Lung (tissue), 12 donors: ENCODE results near the gene ZNF441. TPM values are rescaled to one million over a fixed set of nuclear protein-coding genes. Genes with fewer than 3 reads are reported as not detected.
A peak's percentile ranks its signal among the peaks of the same experiment; 100 is the strongest.

Experiments
- ATAC-seq: fragments of 200-7000 bp; cut with Tn5 transposase; one replicate; pipeline ENCODE4 v1.9.1; 2020; ENCODE audit warnings: moderate number of reproducible peaks; ENCODE audit not compliant: insufficient read depth, low FRiP score
- DNase-seq, 3 donors: peaks; one replicate each; pipeline ENCODE4 v3.0.0-alpha.2; 2013 to 2017
- H3K27ac ChIP-seq, 2 donors: one replicate each; pipeline ENCODE4 v1.5.1; 2013; ENCODE audit warnings: mild to moderate bottlenecking in 2 of 2, moderate library complexity in 2 of 2, control low read depth in 1 of 2, inconsistent platforms in 1 of 2, low read depth in 1 of 2, low read length in 1 of 2
- H3K27me3 ChIP-seq, 3 donors: one replicate each; pipeline ENCODE4 v1.5.1; 2013; ENCODE audit warnings: low read length in 2 of 3; ENCODE audit not compliant: control insufficient read depth in 3 of 3, insufficient read depth in 3 of 3
- H3K36me3 ChIP-seq, 4 donors: one replicate each; pipeline ENCODE4 v1.5.1; 2013; ENCODE audit warnings: low read length in 4 of 4, mild to moderate bottlenecking in 1 of 4, moderate library complexity in 1 of 4; ENCODE audit not compliant: control insufficient read depth in 4 of 4, insufficient read depth in 4 of 4
- H3K4me1 ChIP-seq, 5 donors: one replicate each; pipeline ENCODE4 v1.5.1; 2013; ENCODE audit warnings: low read length in 5 of 5, mild to moderate bottlenecking in 2 of 5, moderate library complexity in 1 of 5; ENCODE audit not compliant: control insufficient read depth in 5 of 5, insufficient read depth in 5 of 5
- H3K4me3 ChIP-seq: one replicate; pipeline ENCODE4 v1.5.1; 2013; ENCODE audit warnings: mild to moderate bottlenecking, control low read depth, moderate library complexity
- H3K9ac ChIP-seq, 2 donors: one replicate each; pipeline ENCODE4 v1.5.1; 2013; ENCODE audit warnings: low read length in 2 of 2, control low read depth in 1 of 2; ENCODE audit not compliant: insufficient read depth in 1 of 2
- H3K9me3 ChIP-seq, 4 donors: one replicate each; pipeline ENCODE4 v1.5.1; 2013; ENCODE audit warnings: low read length in 3 of 4, mild to moderate bottlenecking in 1 of 4, moderate library complexity in 1 of 4; ENCODE audit not compliant: control insufficient read depth in 4 of 4, insufficient read depth in 3 of 4
- WGBS, 2 donors: extraction: QIAGEN DNeasy Blood & Tissue Kit; methylation state at CpG; one replicate each; pipeline ENCODE4 v1.1.7; 2013; 5-methylcytosine and 5-hydroxymethylcytosine counted together
- polyA plus RNA-seq, 2 donors: library from polyadenylated mRNA; stranded (reverse); fragments of 200-250 nt; gene quantifications; one replicate each; pipeline ENCODE4 v1.2.1, GENCODE V29; 2013
- total RNA-seq, 2 donors: library from RNA; depleted of rRNA in 1 of 2; stranded (reverse); fragments of >200 nt in 1 of 2; gene quantifications; one replicate each; pipeline ENCODE4 v1.2.1, GENCODE V29; 2014 to 2021
- TF ChIP-seq, protein P1 (sequence below): IDR thresholded peaks from 2 replicates; pipeline ENCODE4 v1.5.1; 2012; ENCODE audit warnings: mild to moderate bottlenecking; ENCODE audit errors: control extremely low read depth, extremely low read depth
- donor health status: control.
- donor health status: control.
- donor health status: Bipolar disorder and iron deficiency.
- donor health status: healthy.
- donor health status: DM: yes; HTN: yes; CAD: no.

Gene ZNF441
- total and polyA plus RNA-seq, 4 donors = 3.7 to 26.4 (median 6.6) TPM

DNA sequence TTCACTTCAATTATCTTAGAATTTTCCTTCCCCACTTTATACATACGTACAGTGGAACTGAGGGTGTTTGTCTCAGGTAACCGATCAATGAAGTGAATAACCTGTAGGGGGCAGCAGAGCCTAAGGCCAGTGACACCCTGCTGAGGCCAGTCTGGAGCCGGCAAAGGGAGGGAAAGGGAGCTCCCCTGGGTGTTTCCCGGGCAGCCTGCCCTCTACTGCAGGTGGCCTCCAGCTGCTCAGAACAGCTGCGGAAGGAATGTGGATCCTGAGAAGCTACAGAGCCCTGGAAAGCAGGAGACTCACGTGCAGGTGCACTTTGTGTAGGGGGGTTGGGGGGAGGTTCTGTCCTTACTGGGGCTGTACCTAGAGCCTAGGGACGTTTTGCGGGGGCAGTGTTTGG is 30.7 kb downstream of the ZNF441 start:
- no peak overlapping the region for H3K27ac ChIP-seq
- H3K9me3 ChIP-seq = peaks cover 0 to 4% (median under 1%) of the 10 kb centered on the region in 4 donors
- ATAC-seq (peak; percentile 86), DNase-seq (peak; percentile 87 to 90 (median 90))
- TF ChIP-seq, protein P1, sequence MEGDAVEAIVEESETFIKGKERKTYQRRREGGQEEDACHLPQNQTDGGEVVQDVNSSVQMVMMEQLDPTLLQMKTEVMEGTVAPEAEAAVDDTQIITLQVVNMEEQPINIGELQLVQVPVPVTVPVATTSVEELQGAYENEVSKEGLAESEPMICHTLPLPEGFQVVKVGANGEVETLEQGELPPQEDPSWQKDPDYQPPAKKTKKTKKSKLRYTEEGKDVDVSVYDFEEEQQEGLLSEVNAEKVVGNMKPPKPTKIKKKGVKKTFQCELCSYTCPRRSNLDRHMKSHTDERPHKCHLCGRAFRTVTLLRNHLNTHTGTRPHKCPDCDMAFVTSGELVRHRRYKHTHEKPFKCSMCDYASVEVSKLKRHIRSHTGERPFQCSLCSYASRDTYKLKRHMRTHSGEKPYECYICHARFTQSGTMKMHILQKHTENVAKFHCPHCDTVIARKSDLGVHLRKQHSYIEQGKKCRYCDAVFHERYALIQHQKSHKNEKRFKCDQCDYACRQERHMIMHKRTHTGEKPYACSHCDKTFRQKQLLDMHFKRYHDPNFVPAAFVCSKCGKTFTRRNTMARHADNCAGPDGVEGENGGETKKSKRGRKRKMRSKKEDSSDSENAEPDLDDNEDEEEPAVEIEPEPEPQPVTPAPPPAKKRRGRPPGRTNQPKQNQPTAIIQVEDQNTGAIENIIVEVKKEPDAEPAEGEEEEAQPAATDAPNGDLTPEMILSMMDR = peak; percentile 90
- no peaks in the 10 kb centered on the region for H3K27me3 ChIP-seq
- H3K4me3 ChIP-seq = no peak overlapping the region
- WGBS, 2 donors = 6 to 10% methylated on average over 8 of the region's 8 CpGs
- H3K36me3 ChIP-seq = no peaks in the 10 kb centered on the region
- H3K4me1 ChIP-seq = peaks cover 0 to 9% (median 2%) of the 10 kb centered on the region in 5 donors
- no peak overlapping the region for H3K9ac ChIP-seq

DNA sequence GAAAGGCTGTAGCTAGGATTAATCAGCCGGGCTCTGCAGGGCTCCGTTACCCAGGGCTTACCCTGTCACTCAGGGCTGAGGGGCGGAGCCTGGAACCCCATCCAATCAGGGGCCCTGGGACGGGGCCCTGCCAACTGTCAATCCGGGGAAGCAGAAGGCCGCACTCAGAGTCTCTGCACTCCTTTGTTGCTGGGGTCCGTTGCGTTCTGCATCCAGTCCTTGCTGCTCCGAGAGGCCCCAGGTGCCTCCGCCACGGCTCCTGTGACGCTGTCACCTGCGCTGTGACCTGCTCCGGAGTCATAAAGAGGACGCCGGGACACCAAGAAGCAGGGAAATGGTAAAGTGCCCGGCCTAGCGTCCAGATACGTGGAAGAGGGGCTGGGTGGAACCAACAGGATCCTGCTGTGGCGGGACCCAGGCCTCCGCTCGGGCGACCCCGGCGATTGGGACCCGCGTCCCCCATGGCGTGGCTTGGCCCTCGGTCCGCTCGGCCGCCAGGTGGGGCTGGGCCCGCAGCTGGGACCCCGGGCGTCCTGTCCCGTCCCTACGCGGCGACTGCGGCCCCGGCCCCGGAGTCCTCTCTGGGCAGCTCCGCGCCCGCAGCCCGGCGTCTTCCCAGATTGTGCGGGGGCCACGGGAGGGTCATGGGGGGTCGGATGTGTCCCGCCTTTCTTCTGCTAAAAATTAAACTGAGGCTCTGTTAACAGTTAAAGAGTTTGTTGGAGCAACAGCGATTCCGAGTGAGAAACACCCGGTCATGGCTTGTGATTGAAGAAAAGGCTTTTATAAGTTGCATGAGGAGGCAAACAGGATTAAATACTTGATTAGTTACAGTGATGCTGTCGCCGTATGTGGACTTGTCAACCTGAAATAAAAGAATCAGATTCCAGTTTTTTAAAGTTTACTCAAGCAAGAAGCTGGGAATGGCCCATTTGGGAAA is 31.9 kb downstream of the ZNF441 start, which contains the start of gene ZNF491:
Gene ZNF491, plus strand, starts transcription at position 133 of the 940 bp plus-strand sequence. CDS start 7,431 bp downstream, outside the sequence.
- peaks cover 0 to 9% (median 4%) of the 10 kb centered on the region in 4 donors for H3K9me3 ChIP-seq
- H3K27ac ChIP-seq = peak within 1 kb of the TSS; percentile 83 to 95
- WGBS, 2 donors = 0 to 1% methylated on average over 56 of the region's 56 CpGs
- DNase-seq (peak; percentile 95 to 96 (median 95)), ATAC-seq (peak; percentile 97)
- peak within 1 kb of the TSS; percentile 55 to 82 for H3K9ac ChIP-seq
- peaks cover 0 to 9% (median 2%) of the 10 kb centered on the region in 5 donors for H3K4me1 ChIP-seq
- H3K36me3 ChIP-seq = peaks cover 0 to 2% (median 0%) of the 10 kb centered on the region in 4 donors
- H3K27me3 ChIP-seq = no peaks in the 10 kb centered on the region
- H3K4me3 ChIP-seq = peak within 1 kb of the TSS; percentile 83
- TF ChIP-seq, protein P1 = no peak

DNA sequence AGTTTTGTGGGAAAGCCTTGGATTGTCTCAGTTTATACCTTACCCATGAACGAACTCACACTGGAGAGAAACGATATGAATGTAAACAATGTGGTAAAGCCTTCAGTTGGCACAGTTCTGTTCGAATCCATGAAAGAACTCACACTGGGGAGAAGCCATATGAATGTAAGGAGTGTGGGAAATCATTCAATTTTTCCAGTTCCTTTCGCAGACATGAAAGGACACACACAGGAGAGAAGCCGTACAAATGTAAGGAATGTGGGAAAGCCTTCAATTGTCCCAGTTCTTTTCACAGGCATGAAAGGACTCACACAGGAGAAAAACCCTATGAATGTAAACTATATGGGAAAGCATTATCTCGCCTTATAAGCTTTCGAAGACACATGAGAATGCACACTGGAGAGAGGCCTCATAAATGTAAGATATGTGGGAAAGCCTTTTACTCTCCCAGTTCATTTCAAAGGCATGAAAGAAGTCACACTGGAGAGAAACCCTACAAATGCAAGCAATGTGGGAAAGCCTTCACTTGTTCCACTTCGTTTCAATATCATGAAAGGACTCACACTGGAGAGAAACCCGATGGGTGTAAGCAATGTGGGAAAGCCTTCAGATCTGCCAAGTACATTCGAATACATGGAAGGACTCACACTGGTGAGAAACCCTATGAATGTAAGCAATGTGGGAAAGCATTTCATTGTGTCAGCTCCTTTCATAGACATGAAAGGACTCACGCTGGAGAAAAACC is 39.7 kb downstream of the ZNF441 start:
- H3K36me3 ChIP-seq = peaks cover 0 to 43% (median 31%) of the 10 kb centered on the region in 4 donors
- TF ChIP-seq, protein P1 = no peak
- no peak overlapping the region for H3K27ac ChIP-seq
- DNase-seq = peak in 2 of 3 donors; percentile 2 to 8
- no peaks in the 10 kb centered on the region for H3K4me1 ChIP-seq
- H3K9ac ChIP-seq = no peak overlapping the region
- WGBS, 2 donors = 95% methylated on average over 11 of the region's 11 CpGs
- peaks cover 11 to 35% (median 23%) of the 10 kb centered on the region in 4 donors for H3K9me3 ChIP-seq
- H3K4me3 ChIP-seq = no peak overlapping the region
- ATAC-seq = no peak
- no peaks in the 10 kb centered on the region for H3K27me3 ChIP-seq
